B cell (primary cell): ENCODE results near the gene WWC1. TPM values are rescaled to one million over a fixed set of nuclear protein-coding genes. Genes with fewer than 3 reads are reported as not detected.

Experiments
- ATAC-seq: fragments of 200-7000 bp; cut with Tn5 transposase; one replicate; pipeline ENCODE4 v1.10.0; 2021; ENCODE audit warnings: low read depth, mild to moderate bottlenecking, moderate number of reproducible peaks, moderate library complexity
- CTCF ChIA-PET: fragments of 350-600 bp; sonication (Branson Sonifier 250); formaldehyde crosslinking; loops from one replicate; lab custom pipeline; 2021; ENCODE audit warnings: antibody characterized with exemption, inconsistent platforms; lab: Charles Lee
- POLR2A ChIA-PET: fragments of 350-600 bp; sonication (Branson Sonifier 250); formaldehyde crosslinking; loops from one replicate; lab custom pipeline; 2021; ENCODE audit warnings: antibody characterized with exemption; lab: Charles Lee
- DNase-seq: peaks from one replicate; pipeline ENCODE4 v3.0.0; 2013
- H2AFZ ChIP-seq: 2 replicates; pipeline ENCODE4 v1.6.1; 2012; ENCODE audit warnings: mild to moderate bottlenecking, low read depth, low read length; ENCODE audit not compliant: insufficient read depth, poor library complexity, severe bottlenecking
- H3K27ac ChIP-seq, 2 donors: 1 replicate in 1 of 2; 2 replicates in 1 of 2; pipeline ENCODE4 v1.5.1; 2012 to 2013; ENCODE audit warnings: low read length in 2 of 2, mild to moderate bottlenecking in 2 of 2, moderate library complexity in 1 of 2
- H3K27me3 ChIP-seq, 4 experiments: fragments of 200-600 bp in 1 of 4; sonication (generic) in 1 of 4; replicated peaks in 1 of 4; 1 replicate in 2 of 4; 2 replicates in 2 of 4; pipeline versions ENCODE4 v1.6.1 to v1.7.0; 2013 to 2016; ENCODE audit warnings: low read length in 3 of 4, mild to moderate bottlenecking in 2 of 4, mixed read lengths in 1 of 4, moderate library complexity in 1 of 4; ENCODE audit not compliant: insufficient read depth in 4 of 4, control insufficient read depth in 3 of 4; ENCODE audit errors: control extremely low read depth in 1 of 4
- H3K36me3 ChIP-seq, 2 experiments: replicated peaks in 1 of 2; 1 replicate in 1 of 2; 2 replicates in 1 of 2; pipeline versions ENCODE4 v1.6.1 to v1.7.1; 2013; ENCODE audit warnings: low read length in 1 of 2; ENCODE audit not compliant: insufficient read depth in 2 of 2, control insufficient read depth in 1 of 2; ENCODE audit errors: control extremely low read depth in 1 of 2, extremely low read depth in 1 of 2
- H3K4me1 ChIP-seq, 2 donors: fragments of 200-600 bp in 1 of 2; sonication (generic) in 1 of 2; 1 replicate in 1 of 2; 2 replicates in 1 of 2; pipeline versions ENCODE4 v1.5.1 to v1.6.1; 2013 to 2017; ENCODE audit warnings: low read length in 2 of 2; ENCODE audit not compliant: control insufficient read depth in 2 of 2, insufficient read depth in 2 of 2
- H3K4me2 ChIP-seq: replicated peaks from 2 replicates; pipeline ENCODE3; 2012; ENCODE audit warnings: mild to moderate bottlenecking, low read depth, low read length; ENCODE audit not compliant: poor library complexity, severe bottlenecking
- H3K4me3 ChIP-seq, 5 experiments: fragments of 200-600 bp in 1 of 5; sonication (generic) in 1 of 5; 1 replicate in 3 of 5; 2 replicates in 2 of 5; pipeline versions ENCODE4 v1.5.1 to v1.7.0; 2011 to 2016; ENCODE audit warnings: low read length in 4 of 5, mild to moderate bottlenecking in 4 of 5, low read depth in 2 of 5, control low read depth in 1 of 5, moderate library complexity in 1 of 5; ENCODE audit not compliant: insufficient read depth in 1 of 5; ENCODE audit errors: control extremely low read depth in 1 of 5, extremely low read depth in 1 of 5
- H3K79me2 ChIP-seq: fragments of 200-600 bp; sonication (generic); one replicate; pipeline ENCODE4 v1.6.0; 2016; ENCODE audit warnings: low read length; ENCODE audit not compliant: control insufficient read depth, insufficient read depth
- H3K9ac ChIP-seq: fragments of 200-600 bp; sonication (generic); 2 replicates; pipeline ENCODE4 v1.6.1; 2017; ENCODE audit warnings: mild to moderate bottlenecking, low read length, moderate library complexity
- H3K9me3 ChIP-seq, 3 donors: one replicate each; pipeline versions ENCODE4 v1.6.1 to v1.7.1; 2013; ENCODE audit warnings: low read length in 2 of 3; ENCODE audit not compliant: control insufficient read depth in 2 of 3, insufficient read depth in 1 of 3; ENCODE audit errors: control extremely low read depth in 1 of 3
- H4K20me1 ChIP-seq: 2 replicates; pipeline ENCODE4 v1.6.0; 2012; ENCODE audit warnings: mild to moderate bottlenecking, low read length; ENCODE audit not compliant: insufficient read depth, control insufficient read depth, poor library complexity, severe bottlenecking
- H3K27ac Mint-ChIP-seq: one replicate; pipeline ENCODE4 v1.8.0; 2021; ENCODE audit warnings: mixed read lengths
- H3K27me3 Mint-ChIP-seq: one replicate; pipeline ENCODE4 v1.8.0; 2021; ENCODE audit warnings: mixed read lengths
- H3K4me1 Mint-ChIP-seq: one replicate; pipeline ENCODE4 v1.8.0; 2021; ENCODE audit warnings: mixed read lengths
- H3K4me3 Mint-ChIP-seq: one replicate; pipeline ENCODE4 v1.8.0; 2021; ENCODE audit warnings: mixed read lengths
- H3K9me3 Mint-ChIP-seq: one replicate; pipeline ENCODE4 v1.8.0; 2022; ENCODE audit warnings: mixed read lengths; ENCODE audit not compliant: insufficient read depth
- CTCF ChIP-seq: fragments of 200-600 bp; IDR thresholded peaks from one replicate; pipeline ENCODE4 v1.8.0; 2022; ENCODE audit warnings: antibody characterized with exemption, mild to moderate bottlenecking
- EZH2 ChIP-seq: IDR thresholded peaks from 2 replicates; pipeline ENCODE4 v1.6.1; 2012; ENCODE audit warnings: borderline replicate concordance, low read depth, mild to moderate bottlenecking, moderate library complexity, low read length; ENCODE audit not compliant: insufficient read depth, poor library complexity, severe bottlenecking
- WGBS: methylation state at CpG from one replicate; pipeline ENCODE4 v1.1.5; 2013; ENCODE audit warnings: missing lambda C conversion rate; ENCODE audit not compliant: insufficient coverage; 5-methylcytosine and 5-hydroxymethylcytosine counted together
- intact Hi-C: fragments of 100-400 bp; cut with micrococcal nuclease; formaldehyde crosslinking; loops from one replicate; pipeline ENCODE4 v1.10.0; 2022
- polyA plus RNA-seq: library from polyadenylated mRNA; depleted of rRNA; stranded (reverse); fragments of >200 nt; gene quantifications from 2 replicates; pipeline ENCODE4 v1.2.3, GENCODE V29; 2012
- total RNA-seq, 2 donors: library from RNA; stranded (reverse); fragments of 120-200 nt in 1 of 2; gene quantifications; 1 replicate in 1 of 2; 2 replicates in 1 of 2; pipeline versions ENCODE4 v1.2.3 to v1.2.4, GENCODE V29; 2013 to 2022

Gene WWC1
- total and polyA plus RNA-seq, 2 donors (not counting 1 experiment from before 2014, with no cell fraction given): 1.5 to 2.0 TPM

GRCh38 chr5:168292786-168293696 is 1.6 kb downstream of the WWC1 start:
- Histone ChIP-seq H3K4me3 (no peak overlapping the region), H3K27me3 (peaks cover 1 to 24% (median 9%) of the 10 kb centered on the region in 4 experiments), H3K4me1 (peaks cover 14 to 21% of the 10 kb centered on the region in 2 donors), H2AFZ (no peak overlapping the region), H4K20me1 (no peaks in the 10 kb centered on the region), H3K4me2 (peak overlapping the region; percentile 72), H3K36me3 (no peaks in the 10 kb centered on the region), H3K9ac (no peak overlapping the region), H3K9me3 (peaks cover 0 to 6% (median 0%) of the 10 kb centered on the region in 3 donors), H3K27ac (no peak overlapping the region), H3K79me2 (no peaks in the 10 kb centered on the region)
- DNase-seq (no peak), ATAC-seq (no peak)
- intact Hi-C loops: no loop called here
- POLR2A ChIA-PET: no interaction called here
- Mint-ChIP-seq H3K9me3 (no peaks in the 10 kb centered on the region), H3K27ac (no peak overlapping the region), H3K27me3 (peaks cover 27% of the 10 kb centered on the region), H3K4me1 (peaks cover 25% of the 10 kb centered on the region), H3K4me3 (peak overlapping the region; percentile 44)
- 89% methylated on average over 10 of the region's 18 CpGs for WGBS
- CTCF ChIA-PET: no interaction called here
- TF ChIP-seq CTCF (no peak), EZH2 (no peak)

- Histone ChIP-seq H3K4me3 (no peak overlapping the region), H3K27me3 (peaks cover 1 to 24% (median 9%) of the 10 kb centered on the region in 4 experiments), H3K4me2 (no peak overlapping the region), H3K79me2 (no peaks in the 10 kb centered on the region), H2AFZ (no peak overlapping the region), H3K9me3 (peaks cover 0 to 6% (median 0%) of the 10 kb centered on the region in 3 donors), H3K9ac (no peak overlapping the region), H3K4me1 (peaks cover 14 to 16% of the 10 kb centered on the region in 2 donors), H4K20me1 (no peaks in the 10 kb centered on the region), H3K36me3 (no peaks in the 10 kb centered on the region), H3K27ac (no peak overlapping the region)
- CTCF ChIA-PET: no interaction called here
- H3K4me1 Mint-ChIP-seq: peaks cover 14% of the 10 kb centered on the region
- intact Hi-C loops: no loop called here
- whole genome bisulfite sequencing: 93% methylated on average over 11 of the region's 12 CpGs
- H3K9me3 Mint-ChIP-seq: no peaks in the 10 kb centered on the region
- peaks cover 17% of the 10 kb centered on the region for H3K27me3 Mint-ChIP-seq
- H3K4me3 Mint-ChIP-seq: no peak overlapping the region
- ATAC-seq: no peak
- TF ChIP-seq EZH2 (no peak), CTCF (no peak)
- no peak for DNase-seq
- H3K27ac Mint-ChIP-seq: no peak overlapping the region
- POLR2A ChIA-PET: no interaction called here
These were observed 4.2 kb downstream of the WWC1 start for GRCh38 chr5:168295574-168296201.
